Lung (tissue), 12 donors: ENCODE data around the gene PPARD. TPM values are rescaled to one million over a fixed set of nuclear protein-coding genes. Genes with fewer than 3 reads are reported as not detected.

Source experiments
- ATAC-seq: fragments of 200-7000 bp; cut with Tn5 transposase; one replicate; pipeline ENCODE4 v1.9.1; 2020; ENCODE audit warnings: moderate number of reproducible peaks; ENCODE audit not compliant: insufficient read depth, low FRiP score
- DNase-seq, 3 donors: peaks; one replicate each; pipeline ENCODE4 v3.0.0-alpha.2; 2013 to 2017
- H3K27ac ChIP-seq, 2 donors: one replicate each; pipeline ENCODE4 v1.5.1; 2013; ENCODE audit warnings: mild to moderate bottlenecking in 2 of 2, moderate library complexity in 2 of 2, control low read depth in 1 of 2, inconsistent platforms in 1 of 2, low read depth in 1 of 2, low read length in 1 of 2
- H3K27me3 ChIP-seq, 3 donors: one replicate each; pipeline ENCODE4 v1.5.1; 2013; ENCODE audit warnings: low read length in 2 of 3; ENCODE audit not compliant: control insufficient read depth in 3 of 3, insufficient read depth in 3 of 3
- H3K36me3 ChIP-seq, 4 donors: one replicate each; pipeline ENCODE4 v1.5.1; 2013; ENCODE audit warnings: low read length in 4 of 4, mild to moderate bottlenecking in 1 of 4, moderate library complexity in 1 of 4; ENCODE audit not compliant: control insufficient read depth in 4 of 4, insufficient read depth in 4 of 4
- H3K4me1 ChIP-seq, 5 donors: one replicate each; pipeline ENCODE4 v1.5.1; 2013; ENCODE audit warnings: low read length in 5 of 5, mild to moderate bottlenecking in 2 of 5, moderate library complexity in 1 of 5; ENCODE audit not compliant: control insufficient read depth in 5 of 5, insufficient read depth in 5 of 5
- H3K4me3 ChIP-seq: one replicate; pipeline ENCODE4 v1.5.1; 2013; ENCODE audit warnings: mild to moderate bottlenecking, control low read depth, moderate library complexity
- H3K9ac ChIP-seq, 2 donors: one replicate each; pipeline ENCODE4 v1.5.1; 2013; ENCODE audit warnings: low read length in 2 of 2, control low read depth in 1 of 2; ENCODE audit not compliant: insufficient read depth in 1 of 2
- H3K9me3 ChIP-seq, 4 donors: one replicate each; pipeline ENCODE4 v1.5.1; 2013; ENCODE audit warnings: low read length in 3 of 4, mild to moderate bottlenecking in 1 of 4, moderate library complexity in 1 of 4; ENCODE audit not compliant: control insufficient read depth in 4 of 4, insufficient read depth in 3 of 4
- WGBS, 2 donors: extraction: QIAGEN DNeasy Blood & Tissue Kit; methylation state at CpG; one replicate each; pipeline ENCODE4 v1.1.7; 2013; 5-methylcytosine and 5-hydroxymethylcytosine counted together
- polyA plus RNA-seq, 2 donors: library from polyadenylated mRNA; stranded (reverse); fragments of 200-250 nt; gene quantifications; one replicate each; pipeline ENCODE4 v1.2.1, GENCODE V29; 2013
- total RNA-seq, 2 donors: library from RNA; depleted of rRNA in 1 of 2; stranded (reverse); fragments of >200 nt in 1 of 2; gene quantifications; one replicate each; pipeline ENCODE4 v1.2.1, GENCODE V29; 2014 to 2021
- TF ChIP-seq, protein P1 (sequence below): IDR thresholded peaks from 2 replicates; pipeline ENCODE4 v1.5.1; 2012; ENCODE audit warnings: mild to moderate bottlenecking; ENCODE audit errors: control extremely low read depth, extremely low read depth
- donor health status: control.
- donor health status: control.
- donor health status: Bipolar disorder and iron deficiency.
- donor health status: healthy.
- donor health status: DM: yes; HTN: yes; CAD: no.

Gene PPARD
- total and polyA plus RNA-seq, 4 donors = 11.3 to 27.8 (median 24.5) TPM

DNA sequence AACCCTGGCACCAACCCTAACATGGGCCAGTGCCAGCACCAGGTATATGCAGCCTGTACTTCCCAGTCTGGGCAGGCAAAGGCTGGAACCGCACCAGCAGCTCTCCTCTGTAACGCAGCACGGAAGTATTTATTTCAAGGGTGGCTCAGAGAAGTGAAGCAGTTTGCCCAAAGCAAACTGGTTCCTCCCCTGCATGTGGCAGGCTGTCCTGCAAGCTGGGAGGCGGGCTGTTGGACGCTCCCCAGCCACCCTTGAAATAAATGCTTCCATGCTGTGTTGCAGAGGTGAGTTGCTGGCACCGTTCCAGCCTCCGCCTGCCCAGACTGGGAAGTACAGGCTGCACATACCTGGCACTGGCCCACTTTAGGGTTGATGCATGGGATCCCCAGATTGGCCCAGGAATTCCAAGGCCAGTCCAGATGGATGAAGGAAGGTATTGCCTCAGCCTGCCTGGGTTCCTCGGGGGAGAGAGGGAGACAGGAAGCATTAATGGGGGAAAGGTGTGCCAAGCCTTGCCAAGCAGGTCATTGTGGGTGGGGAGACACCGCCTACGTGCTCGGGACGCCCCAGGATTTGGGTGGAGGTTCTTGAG, 49.8 kb downstream of the PPARD start:
- Histone ChIP-seq H3K36me3 (peaks cover 0 to 4% (median 0%) of the 10 kb centered on the region in 4 donors), H3K27ac (peak overlapping the region in 1 of 2 donors; percentile 87), H3K9me3 (peaks cover 0 to 2% (median 0%) of the 10 kb centered on the region in 4 donors), H3K27me3 (no peaks in the 10 kb centered on the region), H3K4me3 (no peak overlapping the region), H3K4me1 (peaks cover 4 to 27% (median 6%) of the 10 kb centered on the region in 5 donors), H3K9ac (no peak overlapping the region)
- TF ChIP-seq, protein P1, sequence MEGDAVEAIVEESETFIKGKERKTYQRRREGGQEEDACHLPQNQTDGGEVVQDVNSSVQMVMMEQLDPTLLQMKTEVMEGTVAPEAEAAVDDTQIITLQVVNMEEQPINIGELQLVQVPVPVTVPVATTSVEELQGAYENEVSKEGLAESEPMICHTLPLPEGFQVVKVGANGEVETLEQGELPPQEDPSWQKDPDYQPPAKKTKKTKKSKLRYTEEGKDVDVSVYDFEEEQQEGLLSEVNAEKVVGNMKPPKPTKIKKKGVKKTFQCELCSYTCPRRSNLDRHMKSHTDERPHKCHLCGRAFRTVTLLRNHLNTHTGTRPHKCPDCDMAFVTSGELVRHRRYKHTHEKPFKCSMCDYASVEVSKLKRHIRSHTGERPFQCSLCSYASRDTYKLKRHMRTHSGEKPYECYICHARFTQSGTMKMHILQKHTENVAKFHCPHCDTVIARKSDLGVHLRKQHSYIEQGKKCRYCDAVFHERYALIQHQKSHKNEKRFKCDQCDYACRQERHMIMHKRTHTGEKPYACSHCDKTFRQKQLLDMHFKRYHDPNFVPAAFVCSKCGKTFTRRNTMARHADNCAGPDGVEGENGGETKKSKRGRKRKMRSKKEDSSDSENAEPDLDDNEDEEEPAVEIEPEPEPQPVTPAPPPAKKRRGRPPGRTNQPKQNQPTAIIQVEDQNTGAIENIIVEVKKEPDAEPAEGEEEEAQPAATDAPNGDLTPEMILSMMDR = no peak
- ATAC-seq = peak; percentile 45
- WGBS, 2 donors = 73 to 74% methylated on average over 12 of the region's 12 CpGs
- DNase-seq = peak; percentile 25 to 67 (median 61)

DNA sequence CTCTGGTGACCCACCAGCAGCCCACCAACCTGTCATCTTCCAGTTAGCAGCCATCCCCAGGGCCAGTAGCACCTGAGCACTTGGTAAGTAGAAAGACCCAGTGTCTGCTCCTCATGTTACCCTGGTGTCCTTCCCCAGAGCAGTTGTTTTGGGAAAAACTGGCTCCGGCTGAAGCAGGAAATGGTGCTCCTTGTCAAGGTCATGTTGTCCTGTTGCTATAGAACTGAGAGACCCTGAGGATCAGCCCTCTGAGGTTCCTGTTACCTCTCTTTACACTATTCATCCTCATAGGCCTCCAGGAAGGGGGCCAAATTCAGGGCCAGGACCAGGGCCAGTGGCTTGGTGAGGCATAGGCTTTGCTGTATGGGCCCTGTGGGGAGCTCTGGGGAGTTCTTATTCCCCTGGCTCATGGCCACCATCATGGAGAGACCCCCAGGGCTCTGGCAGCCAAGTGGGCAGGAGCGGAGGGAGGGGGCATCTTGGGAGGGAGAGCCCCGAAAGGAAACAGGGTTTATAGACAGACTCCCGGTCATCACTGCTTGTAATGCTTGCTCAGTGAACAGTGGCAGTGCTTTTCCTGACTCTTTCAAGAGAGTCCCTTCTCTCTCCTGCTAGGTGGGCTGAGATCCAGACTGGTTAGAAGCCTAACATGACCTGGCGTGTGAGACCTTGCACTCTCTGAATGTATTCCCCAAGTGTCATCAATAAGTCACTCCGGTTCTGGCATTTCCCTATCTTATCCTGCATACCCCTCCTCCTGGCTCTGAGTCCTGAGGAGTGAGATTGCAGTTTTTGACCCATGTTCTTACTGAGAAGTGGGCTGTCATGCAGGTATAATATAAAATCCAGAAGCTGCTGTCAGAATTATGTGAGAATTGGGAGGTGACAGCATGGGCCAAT, 50.7 kb downstream of the PPARD start:
- ATAC-seq = no peak
- Histone ChIP-seq H3K9ac (no peak overlapping the region), H3K27ac (peak overlapping the region in 1 of 2 donors; percentile 23), H3K27me3 (no peaks in the 10 kb centered on the region), H3K4me3 (no peak overlapping the region), H3K36me3 (peaks cover 0 to 4% (median 0%) of the 10 kb centered on the region in 4 donors), H3K4me1 (peaks cover 4 to 27% (median 6%) of the 10 kb centered on the region in 5 donors), H3K9me3 (peaks cover 0 to 2% (median 0%) of the 10 kb centered on the region in 4 donors)
- DNase-seq = no peak
- TF ChIP-seq, protein P1 = no peak
- 74 to 79% methylated on average over 6 of the region's 6 CpGs for WGBS, 2 donors

DNA sequence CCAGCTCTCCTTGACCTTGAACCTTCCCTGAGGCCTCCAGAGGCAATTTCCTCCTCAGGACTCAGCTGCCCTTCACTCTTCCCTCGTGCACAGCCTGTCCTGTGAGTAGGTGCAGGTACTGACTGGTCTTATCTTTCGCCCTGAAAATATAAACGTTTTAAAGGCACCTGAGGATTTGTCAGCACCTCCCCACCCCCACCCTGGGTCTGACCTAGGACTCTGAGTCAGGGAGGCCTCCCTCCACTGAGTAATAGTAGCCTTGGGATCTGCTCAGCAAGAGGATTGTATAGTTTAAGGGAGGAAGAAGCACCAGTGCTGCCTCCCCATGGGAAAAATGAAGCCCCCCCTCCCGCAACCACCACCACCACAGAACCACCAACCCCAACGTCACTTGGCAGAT, 54.6 kb downstream of the PPARD start:
- Histone ChIP-seq H3K27ac (peak overlapping the region in 1 of 2 donors; percentile 46), H3K36me3 (peaks cover 0 to 4% (median 0%) of the 10 kb centered on the region in 4 donors), H3K9me3 (no peaks in the 10 kb centered on the region), H3K9ac (no peak overlapping the region), H3K4me3 (no peak overlapping the region), H3K4me1 (peaks cover 0 to 18% (median 6%) of the 10 kb centered on the region in 5 donors), H3K27me3 (no peaks in the 10 kb centered on the region)
- TF ChIP-seq, protein P1 = no peak
- DNase-seq = no peak
- 76% methylated on average over 5 of the region's 5 CpGs for WGBS, 2 donors
- ATAC-seq = no peak
